KBM-7 (cell line): Measurements from ENCODE around the gene TPO.
"Not testable (repeated sequence)": the region's sequence is repeated elsewhere in the genome, so short reads cannot be mapped to it uniquely, and the experiment has no call there.

Experiments
- DNase-seq: peaks from one replicate; pipeline ENCODE4 v3.0.0-alpha.2; 2015
- in situ Hi-C: fragments of 300-500 bp; cut with MboI; formaldehyde crosslinking; loops from 2 replicates; pipeline ENCODE4 v1.14.3; 2020; ENCODE audit warnings: low sequenced_read_pairs, low pct_unique_long_range_greater_than_20kb, mixed read lengths

The TPO gene

DNA sequence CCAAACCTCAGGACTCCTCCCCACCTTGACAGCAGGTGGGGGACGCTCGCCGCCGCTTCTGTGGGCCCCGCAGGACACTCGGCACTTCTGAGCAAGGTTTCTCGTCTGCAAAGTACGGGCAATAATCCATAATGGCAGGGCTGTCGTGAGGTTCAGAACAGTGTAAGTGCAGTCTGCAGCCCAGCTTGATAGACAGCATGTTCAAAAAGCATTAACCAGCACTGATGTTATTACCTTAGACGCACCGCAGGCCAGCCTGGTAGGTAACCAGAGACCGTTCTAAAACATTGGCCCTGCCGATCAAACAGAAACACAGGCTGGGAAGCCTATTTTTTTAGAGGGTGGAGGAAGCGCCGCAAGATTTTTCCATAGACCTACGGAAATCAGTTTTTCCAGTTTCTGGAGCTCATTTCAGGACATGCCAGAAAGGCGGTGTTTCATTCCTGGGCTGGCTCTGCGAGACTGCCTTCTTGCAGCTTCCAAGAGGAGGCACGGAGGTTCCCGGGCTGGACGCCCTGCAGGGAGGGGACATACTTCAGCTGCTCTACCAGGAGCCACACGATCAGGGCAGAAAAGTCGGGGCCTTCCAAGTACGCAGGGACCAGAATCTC lies 148.7 kb downstream of the TPO start:
- in situ Hi-C loops = no loop called here

DNA sequence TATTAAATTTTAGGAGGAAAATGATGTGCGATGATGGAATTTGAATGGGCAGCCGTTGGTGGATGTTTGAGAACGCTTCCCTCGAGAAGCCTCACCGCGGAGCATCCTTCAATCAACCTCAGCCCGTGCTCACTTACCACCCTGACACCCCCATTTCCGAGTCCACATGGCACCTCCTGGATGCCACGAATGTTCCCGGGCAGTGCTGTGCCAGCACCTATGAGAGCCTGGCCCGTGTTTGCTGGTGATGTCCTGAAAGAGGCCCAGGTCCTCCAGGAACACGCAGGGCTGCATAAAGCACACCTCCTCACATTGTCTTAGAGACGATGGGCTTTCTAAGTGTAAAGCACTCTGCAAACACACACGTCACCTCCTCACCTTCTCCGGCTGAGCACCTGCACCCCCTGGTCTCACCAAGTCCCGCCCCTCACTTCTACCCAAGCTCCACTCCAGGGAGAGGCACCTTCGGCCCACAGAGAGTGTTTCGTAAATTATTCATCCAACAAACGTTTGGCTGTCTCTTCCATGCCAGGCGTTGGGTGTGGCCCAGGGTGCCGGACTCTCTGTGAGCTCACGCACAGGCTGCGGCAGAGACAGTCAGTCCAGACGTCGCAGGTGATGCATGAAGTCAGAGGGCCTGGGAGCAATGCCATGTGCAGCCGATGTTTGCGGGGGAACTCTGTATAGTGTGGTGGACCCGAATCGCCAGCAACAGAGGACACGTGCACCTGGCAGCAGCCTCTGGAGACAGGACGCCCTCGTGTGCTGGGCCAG lies 150.0 kb downstream of the TPO start:
- in situ Hi-C loops = no loop called here
- DNase-seq = no peak

More for the DNA sequence above, 148.7 kb downstream of the TPO start:
- DNase-seq = no peak

DNA sequence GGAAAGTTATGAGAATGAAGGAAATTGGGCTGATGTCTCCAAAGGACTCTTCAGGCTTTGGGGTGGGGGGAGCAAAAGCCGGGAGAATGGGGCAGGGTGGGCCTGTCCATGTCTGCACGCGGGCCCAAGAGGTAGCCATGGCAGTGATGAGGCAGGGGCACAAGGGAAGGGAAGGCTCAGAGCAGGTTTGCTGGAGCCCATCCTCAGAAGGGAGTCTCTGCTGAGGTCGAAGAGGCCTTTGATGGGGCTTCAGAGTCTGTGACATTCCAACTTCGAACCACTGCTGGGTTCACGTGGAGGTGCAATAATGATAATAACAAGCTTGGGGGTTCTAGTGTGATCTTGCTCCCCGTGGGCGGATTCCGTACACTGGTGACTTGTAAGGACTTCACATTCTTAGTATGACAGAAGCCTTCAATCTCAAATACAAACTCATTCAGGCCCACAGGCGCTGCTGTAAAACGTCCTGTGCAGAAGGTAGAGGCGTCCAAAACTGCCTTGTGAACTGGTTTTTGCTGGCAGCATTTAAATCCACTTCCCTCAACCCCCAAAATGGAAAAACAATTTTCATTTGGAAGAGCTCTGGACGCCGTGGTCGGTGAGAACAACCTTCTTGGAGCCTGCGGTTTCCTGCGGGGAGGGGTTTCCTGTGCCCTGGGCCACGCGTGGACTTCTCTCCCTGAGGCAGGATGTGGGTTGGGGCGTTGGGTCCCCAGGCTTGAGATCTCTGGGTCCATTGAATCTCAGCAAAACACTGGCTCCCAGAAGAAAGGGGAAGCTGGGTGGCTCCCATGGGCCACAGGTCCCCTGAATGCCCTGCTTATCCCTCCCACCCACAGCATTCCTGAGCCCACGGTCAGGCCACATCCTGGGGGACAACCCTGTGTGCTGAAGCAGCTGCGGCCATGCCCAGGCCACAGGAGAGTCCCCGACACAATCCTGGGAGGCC lies 151.0 kb downstream of the TPO start:
- DNase-seq = no peak
- in situ Hi-C loops = no loop called here

DNA sequence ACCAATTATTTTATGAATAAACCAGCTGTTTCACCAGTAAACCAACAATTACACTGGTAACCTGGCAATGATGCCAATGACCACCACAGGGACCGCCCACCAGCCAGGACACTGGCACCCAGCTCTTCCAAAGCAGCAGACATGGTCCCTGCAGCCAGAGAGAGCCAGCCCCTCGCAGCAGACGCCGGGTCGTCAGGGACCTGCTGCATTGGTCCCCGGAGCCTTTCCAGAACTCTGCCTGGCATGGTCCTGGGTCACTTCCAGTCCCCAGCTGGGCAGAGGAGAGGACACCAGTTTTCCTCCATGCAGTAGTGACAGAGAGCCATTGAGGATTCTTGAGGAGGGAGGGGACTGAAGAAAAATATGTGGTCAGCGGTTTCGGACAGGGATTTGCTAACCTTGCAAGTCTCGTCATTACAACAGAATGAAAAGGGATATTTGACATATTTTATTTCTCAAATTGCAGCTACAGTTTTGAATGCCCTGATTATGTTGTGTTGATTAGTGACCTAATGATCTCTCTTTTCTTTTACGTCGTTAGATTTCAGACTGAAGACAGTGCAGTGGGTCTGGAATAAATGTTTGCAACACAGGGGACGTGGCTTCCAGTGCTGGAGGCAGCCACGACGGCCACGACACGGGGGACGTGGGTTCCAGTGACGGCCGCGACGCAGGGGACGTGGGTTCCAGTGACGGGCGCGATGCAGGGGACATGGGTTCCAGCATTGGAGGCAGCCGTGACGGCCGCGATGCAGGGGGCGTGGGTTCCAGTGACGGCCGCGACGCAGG lies 154.5 kb downstream of the TPO start:
- in situ Hi-C loops = no loop called here
- DNase-seq = no peak

DNA sequence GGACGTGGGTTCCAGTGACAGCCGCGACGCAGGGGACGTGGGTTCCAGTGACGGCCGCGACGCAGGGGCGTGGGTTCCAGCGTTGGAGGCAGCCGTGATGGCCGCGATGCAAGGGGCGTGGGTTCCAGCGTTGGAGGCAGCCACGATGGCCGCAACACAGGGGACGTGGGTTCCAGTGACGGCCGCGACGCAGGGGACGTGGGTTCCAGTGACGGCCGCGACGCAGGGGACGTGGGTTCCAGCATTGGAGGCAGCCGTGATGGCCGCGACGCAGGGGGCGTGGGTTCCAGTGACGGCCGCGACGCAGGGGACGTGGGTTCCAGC lies 155.0 kb downstream of the TPO start:
- DNase-seq, in situ Hi-C loops: not testable (repeated sequence)

DNA sequence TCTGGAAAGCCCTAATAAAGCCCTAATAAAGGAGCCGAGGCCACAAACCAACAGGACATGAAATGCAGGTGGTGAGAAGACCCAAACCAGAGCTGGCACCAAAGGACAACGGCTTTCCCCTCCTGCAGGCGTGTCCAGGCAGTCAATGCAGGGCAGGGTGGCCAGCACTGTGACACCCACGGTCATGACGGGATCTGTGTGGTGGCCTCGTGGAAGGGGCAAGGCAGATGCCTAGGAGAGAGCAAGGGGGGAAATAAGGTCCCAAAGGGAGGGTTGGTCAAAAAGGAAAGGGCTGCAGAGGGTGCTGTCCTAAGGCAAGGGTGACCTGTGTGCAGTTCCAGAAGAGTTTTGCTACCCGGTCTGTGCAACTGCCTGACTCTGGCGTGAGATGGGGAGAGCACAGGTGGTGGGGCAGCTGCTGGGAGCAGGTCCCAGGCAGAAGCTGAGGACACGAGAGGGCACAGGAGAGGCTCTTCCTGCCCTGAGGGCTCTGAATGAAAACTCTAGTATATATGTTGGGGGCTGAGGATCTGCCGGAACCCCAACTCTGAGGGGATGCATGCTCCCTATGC lies 156.7 kb downstream of the TPO start:
- in situ Hi-C loops = no loop called here
- DNase-seq = no peak

DNA sequence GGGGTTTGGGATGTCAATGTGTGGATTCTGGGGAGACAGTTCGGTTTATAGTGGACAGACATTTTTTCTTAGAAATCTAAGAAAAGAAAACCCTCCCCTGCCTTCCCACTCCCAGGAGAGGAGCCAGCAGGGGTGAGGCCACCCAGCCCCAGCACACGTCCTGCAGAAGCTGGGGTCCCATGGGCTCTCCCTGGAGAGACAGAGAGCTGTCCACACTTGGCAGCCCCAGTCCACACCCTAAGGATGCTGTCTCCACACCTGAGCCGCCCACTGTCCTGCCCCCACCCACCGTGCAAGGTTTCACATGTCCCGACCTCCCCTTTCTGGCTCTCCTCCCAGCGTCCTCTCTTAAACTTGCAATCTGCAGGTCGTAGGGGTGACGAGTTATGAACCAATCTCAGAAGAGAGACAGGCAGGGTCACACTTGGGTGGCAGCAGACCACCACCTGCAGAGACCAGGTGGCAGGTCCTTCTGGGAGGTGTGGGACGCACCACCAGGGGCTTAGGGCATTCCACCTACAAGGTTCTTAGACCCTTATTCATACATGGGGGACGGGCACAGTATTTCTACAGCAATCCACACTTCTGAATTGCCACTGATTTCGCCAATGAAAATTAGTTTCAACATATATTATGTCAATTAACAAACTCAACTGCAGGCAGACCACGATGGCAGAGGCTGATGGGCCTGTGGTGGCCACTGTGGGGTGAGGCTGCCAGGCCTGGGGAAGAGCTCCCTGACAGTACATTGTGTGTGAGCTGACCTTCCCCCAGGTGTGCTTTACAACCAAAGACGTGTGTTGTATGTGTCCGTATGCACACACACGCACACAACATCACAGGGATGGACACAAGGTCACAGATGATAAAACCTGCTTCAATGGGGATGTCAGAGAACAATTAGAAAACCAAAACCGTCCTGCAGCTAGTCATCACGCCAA lies 158.5 kb downstream of the TPO start:
- no peak for DNase-seq
- in situ Hi-C loops = no loop called here

DNA sequence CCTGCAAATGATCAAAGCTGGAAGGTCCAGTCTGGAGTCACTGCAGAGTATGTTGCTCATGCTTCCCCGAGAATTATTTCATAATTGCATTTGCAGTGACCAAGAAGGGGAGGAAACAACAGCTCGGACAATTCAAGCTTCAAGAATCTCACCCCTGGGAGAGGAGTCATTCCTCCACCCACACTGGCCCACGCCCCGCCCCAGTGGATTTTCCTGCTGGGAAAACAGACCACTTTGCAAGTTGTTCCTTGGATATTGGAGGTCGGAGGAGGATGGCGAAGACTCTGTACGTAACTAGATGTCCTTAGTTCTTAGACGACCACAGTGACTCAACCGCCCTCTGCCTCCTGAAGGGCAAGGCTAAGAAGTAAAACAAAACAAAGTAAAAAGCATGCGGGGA lies 159.4 kb downstream of the TPO start:
- in situ Hi-C loops = no loop called here

DNA sequence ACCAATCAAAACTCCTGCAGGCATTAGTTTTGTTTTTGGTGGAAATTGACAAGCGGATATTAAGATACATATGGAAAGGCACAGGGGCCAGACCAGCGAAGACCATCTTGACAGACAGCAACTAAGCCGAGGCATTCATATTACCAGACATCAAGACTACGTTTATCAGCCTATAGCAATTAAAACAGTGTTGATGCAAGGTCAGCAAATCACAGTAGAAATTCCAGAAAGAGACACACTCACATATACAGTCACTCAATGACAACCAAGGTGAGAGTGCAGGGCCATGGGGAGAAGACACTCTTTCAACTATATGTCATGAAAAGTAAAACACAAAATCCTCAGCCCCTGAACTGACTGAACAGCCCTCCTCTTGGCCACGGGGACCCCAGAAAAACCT lies 164.6 kb downstream of the TPO start:
- in situ Hi-C loops = no loop called here
- no peak for DNase-seq

More for the DNA sequence above, 159.4 kb downstream of the TPO start:
- no peak for DNase-seq

DNA sequence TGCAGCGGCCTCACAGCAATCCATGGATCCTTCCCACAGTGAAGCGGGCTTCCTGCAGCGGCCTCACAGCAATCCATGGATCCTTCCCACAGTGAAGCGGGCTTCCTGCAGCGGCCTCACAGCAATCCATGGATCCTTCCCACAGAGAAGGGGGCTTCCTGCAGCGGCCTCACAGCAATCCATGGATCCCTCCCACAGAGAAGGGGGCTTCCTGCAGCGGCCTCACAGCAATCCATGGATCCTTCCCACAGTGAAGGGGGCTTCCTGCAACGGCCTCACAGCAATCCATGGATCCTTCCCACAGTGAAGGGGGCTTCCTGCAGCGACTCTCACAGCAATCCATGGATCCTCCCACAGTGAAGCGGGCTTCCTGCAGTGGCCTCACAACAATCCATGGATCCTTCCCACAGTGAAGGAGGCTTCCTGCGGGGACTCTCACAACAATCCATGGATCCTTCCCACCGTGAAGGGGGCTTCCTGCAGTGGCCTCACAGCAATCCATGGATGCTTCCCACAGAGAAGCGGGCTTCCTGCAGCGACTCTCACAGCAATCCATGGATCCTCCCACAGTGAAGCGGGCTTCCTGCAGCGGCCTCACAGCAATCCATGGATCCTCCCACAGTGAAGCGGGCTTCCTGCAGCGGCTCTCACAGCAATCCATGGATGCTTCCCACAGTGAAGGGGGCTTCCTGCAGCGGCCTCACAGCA lies 168.1 kb downstream of the TPO start:
- DNase-seq, in situ Hi-C loops: not testable (repeated sequence)

DNA sequence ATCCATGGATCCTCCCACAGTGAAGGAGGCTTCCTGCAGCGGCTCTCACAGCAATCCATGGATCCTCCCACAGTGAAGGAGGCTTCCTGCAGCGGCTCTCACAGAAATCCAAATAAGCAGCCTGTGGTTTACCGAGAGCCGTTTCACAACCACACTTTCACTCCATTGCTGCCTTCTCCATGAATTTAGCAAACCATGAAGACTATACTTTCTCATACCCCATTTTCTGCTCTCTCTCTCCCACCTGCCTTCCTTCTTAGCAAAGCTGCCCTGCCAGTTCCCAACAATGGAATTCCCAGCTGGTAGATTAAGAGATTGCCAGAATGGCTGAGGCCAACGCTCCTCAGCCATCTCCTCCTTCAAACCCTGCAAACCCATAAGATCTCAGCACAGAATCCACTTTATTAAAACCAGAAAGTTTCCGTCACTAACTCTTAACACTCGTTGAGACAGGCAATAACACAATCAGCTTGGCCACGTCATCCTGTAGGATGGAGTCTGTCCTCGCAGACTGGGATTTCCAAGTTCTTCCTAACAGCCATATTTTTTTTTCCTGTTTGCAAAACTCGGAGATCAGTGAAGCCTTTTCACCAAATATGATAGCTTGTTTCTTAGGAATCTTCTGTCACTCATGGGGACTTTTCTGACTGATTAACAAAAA lies 168.8 kb downstream of the TPO start:
- in situ Hi-C loops = no loop called here
- no peak for DNase-seq

DNA sequence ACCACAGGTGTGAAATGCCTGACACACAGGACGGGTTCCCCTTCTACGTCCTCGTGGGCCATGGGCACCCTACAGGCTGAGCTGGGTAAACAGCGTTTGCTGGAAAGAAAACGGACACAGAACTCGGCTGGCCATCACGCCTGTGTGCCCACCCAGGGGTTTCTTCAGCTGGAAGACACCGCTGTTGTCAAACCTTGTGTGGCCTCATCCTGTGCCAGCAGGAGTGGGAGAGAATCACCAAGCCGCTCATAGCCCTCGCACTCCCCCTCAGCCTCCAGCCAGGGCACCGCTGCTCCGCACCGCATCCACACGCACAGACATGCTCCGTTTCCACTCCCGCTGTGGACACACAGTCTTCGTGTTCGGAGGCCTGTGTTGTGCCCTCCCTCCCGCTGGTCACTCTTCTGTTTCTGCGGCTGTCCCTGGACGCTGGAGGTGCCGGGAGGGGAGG lies 169.7 kb downstream of the TPO start:
- DNase-seq = no peak
- in situ Hi-C loops = no loop called here

DNA sequence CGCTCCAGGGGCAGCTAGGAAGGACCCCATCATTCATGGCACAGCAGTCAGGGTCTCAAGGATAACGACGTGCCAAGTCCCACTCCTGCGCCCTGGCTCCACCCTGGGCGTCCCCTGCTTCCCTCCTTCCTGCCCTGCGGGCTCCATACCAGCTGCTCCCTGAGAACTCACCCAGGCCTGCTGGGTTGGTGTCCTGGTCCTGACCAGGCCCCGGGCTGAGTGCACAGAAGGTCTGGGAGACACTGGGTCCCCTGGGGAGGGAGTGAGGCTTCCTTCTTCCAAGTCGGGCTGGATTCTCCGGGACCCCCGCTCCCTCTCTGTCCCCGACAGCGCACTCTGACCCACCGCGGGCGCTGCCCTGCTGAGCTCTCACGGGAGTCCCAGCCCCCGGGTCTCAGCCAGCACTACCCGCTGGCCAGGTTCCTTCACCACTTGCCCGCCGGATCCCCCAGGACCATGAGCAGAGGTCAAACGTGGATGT lies 170.8 kb downstream of the TPO start:
- in situ Hi-C loops = no loop called here
- DNase-seq = no peak

DNA sequence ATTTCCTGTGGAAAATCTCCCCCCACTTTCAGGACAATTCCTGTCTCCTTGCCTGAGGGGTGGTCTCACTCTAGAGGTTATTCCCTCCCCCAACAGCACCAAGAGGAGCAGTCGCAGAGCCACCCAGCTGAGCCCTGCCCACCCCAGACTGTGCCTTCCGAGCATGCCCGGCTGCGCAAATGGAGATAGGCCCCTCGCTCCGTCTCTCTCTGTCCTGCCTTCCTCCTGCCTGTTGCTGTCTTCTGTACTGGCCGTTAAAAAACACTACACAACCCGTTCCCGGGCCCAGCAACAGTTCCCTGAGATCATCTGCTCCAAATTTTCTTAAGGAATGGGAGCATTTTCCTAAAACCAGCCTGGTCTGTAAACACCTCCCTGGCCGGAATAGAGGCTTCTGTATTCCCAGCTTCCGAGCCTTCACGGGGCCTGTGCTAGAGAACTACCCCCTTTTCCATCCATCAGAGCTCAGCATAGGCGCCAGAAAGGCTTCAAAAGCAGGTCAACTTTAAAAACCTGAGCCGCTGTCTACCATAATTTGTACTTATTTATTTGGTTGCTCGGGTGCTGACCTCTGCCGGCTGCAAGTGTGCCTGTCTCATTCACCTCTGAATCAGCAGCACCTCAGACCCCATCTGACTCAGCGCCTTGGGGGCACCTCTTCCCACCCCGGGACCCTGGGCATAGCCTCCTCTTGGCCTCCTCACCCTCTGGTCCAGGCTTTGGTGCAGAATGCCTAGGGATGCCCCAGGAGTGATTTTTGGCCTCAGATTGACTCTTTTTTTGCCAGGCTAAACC lies 171.6 kb downstream of the TPO start:
- in situ Hi-C loops = no loop called here

DNA sequence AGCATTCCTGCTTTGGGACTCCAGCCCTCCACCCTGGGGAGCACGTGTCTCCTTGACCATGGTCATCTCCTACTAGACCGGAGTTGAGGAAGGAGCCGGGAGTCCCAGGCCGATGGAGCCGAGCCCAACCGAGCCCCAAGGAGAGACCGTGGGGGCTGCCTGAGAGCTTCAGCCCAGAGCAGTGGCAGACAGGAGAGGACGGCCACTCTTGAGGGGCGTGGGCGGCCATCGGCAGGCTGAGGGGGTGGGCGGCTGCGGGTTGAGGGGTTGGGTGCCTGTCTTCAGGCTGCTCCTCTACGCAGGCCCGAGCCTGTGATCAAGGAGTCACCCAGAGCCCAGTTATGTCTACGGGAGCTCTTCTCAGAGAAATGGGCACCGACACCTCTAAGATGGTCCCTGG lies 172.4 kb downstream of the TPO start:
- no peak for DNase-seq
- in situ Hi-C loops = no loop called here

More for the DNA sequence above, 171.6 kb downstream of the TPO start:
- DNase-seq = no peak
